Measurements from ENCODE around the gene ADCY5.
A peak's percentile ranks its signal among the peaks of the same experiment; 100 is the strongest.

The ADCY5 gene

GRCh38 chr3:123357275-123357674 lies 91.6 kb downstream of the ADCY5 start:
- DNase-seq, result no peak

GRCh38 chr3:123353850-123354233 lies 95.0 kb downstream of the ADCY5 start:
- no peak for DNase-seq

- DNase-seq, result no peak
Measured at GRCh38 chr3:123353227-123353849, 95.6 kb downstream of the ADCY5 start.

- DNase-seq, result no peak
Measured at GRCh38 chr3:123352134-123352554, 96.7 kb downstream of the ADCY5 start.

GRCh38 chr3:123351501-123351900 lies 97.4 kb downstream of the ADCY5 start:
- DNase-seq, result no peak

GRCh38 chr3:123350971-123351370 lies 97.9 kb downstream of the ADCY5 start:
- DNase-seq, result no peak

- no peak for DNase-seq
Measured at GRCh38 chr3:123349566-123350435, 99.1 kb downstream of the ADCY5 start.

GRCh38 chr3:123349201-123349535 lies 99.7 kb downstream of the ADCY5 start:
- no peak for DNase-seq

GRCh38 chr3:123348471-123349200 lies 100.3 kb downstream of the ADCY5 start:
- no peak for DNase-seq

- no peak for DNase-seq
Measured at GRCh38 chr3:123347691-123348264, 101.1 kb downstream of the ADCY5 start.

GRCh38 chr3:123347205-123347604 lies 101.7 kb downstream of the ADCY5 start:
- DNase-seq, result peak; percentile 74

- no peak for DNase-seq
Measured at GRCh38 chr3:123346021-123346420, 102.9 kb downstream of the ADCY5 start.

GRCh38 chr3:123344907-123345594 lies 103.8 kb downstream of the ADCY5 start:
- DNase-seq, result no peak

- DNase-seq, result no peak
Measured at GRCh38 chr3:123344175-123344906, 104.5 kb downstream of the ADCY5 start.

GRCh38 chr3:123343296-123344174 lies 105.4 kb downstream of the ADCY5 start:
- no peak for DNase-seq

- DNase-seq, result no peak
Measured at GRCh38 chr3:123342631-123343080, 106.2 kb downstream of the ADCY5 start.

- no peak for DNase-seq
Measured at GRCh38 chr3:123341871-123342630, 106.8 kb downstream of the ADCY5 start.

- DNase-seq, result no peak
Measured at GRCh38 chr3:123340336-123340735, 108.6 kb downstream of the ADCY5 start.

- no peak for DNase-seq
Measured at GRCh38 chr3:123339302-123339701, 109.6 kb downstream of the ADCY5 start.

GRCh38 chr3:123338620-123339061 lies 110.2 kb downstream of the ADCY5 start:
- DNase-seq, result no peak

Measured in NCI-H1694 (cell line).